Kidney (tissue), 14 donors: ENCODE results near the gene UBL5. TPM values are rescaled to one million over a fixed set of nuclear protein-coding genes. Genes with fewer than 3 reads are reported as not detected.
"Not testable (repeated sequence)": the region's sequence is repeated elsewhere in the genome, so short reads cannot be mapped to it uniquely, and the experiment has no call there.

Experiments used
- DNase-seq, 5 donors: peaks; one replicate each; pipeline ENCODE4 v3.0.0-alpha.2; 2013 to 2020
- FAIRE-seq: peaks from 2 replicates; lab custom pipeline; 2012; peaks lifted over from hg19 to GRCh38; lab: Jason Lieb, UNC
- H3K27ac ChIP-seq, 2 donors: one replicate each; pipeline ENCODE4 v1.7.0; 2013; ENCODE audit warnings: low read depth in 2 of 2, low read length in 2 of 2, inconsistent platforms in 1 of 2
- H3K27me3 ChIP-seq: one replicate; pipeline ENCODE4 v1.7.1; 2013; ENCODE audit warnings: low read length, inconsistent platforms; ENCODE audit not compliant: control insufficient read depth, insufficient read depth
- H3K36me3 ChIP-seq, 3 donors: one replicate each; pipeline versions ENCODE4 v1.7.0 to v1.7.1; 2013; ENCODE audit warnings: low read length in 3 of 3, control low read depth in 1 of 3, inconsistent platforms in 1 of 3; ENCODE audit not compliant: insufficient read depth in 3 of 3, control insufficient read depth in 2 of 3
- H3K4me1 ChIP-seq, 3 donors: one replicate each; pipeline versions ENCODE4 v1.7.0 to v1.7.1; 2013; ENCODE audit warnings: low read length in 3 of 3, inconsistent platforms in 1 of 3, low read depth in 1 of 3; ENCODE audit not compliant: control insufficient read depth in 2 of 3, insufficient read depth in 2 of 3
- H3K4me3 ChIP-seq, 3 donors: one replicate each; pipeline versions ENCODE4 v1.7.0 to v1.8.1; 2013; ENCODE audit warnings: low read length in 3 of 3, control low read depth in 1 of 3, inconsistent platforms in 1 of 3
- H3K9ac ChIP-seq, 3 donors: one replicate each; pipeline versions ENCODE4 v1.7.0 to v1.7.1; 2013; ENCODE audit warnings: low read length in 3 of 3, control low read depth in 1 of 3, inconsistent platforms in 1 of 3
- H3K9me3 ChIP-seq, 3 donors: one replicate each; pipeline versions ENCODE4 v1.7.0 to v1.7.1; 2013; ENCODE audit warnings: low read length in 3 of 3, control low read depth in 1 of 3, inconsistent platforms in 1 of 3; ENCODE audit not compliant: control insufficient read depth in 2 of 3, insufficient read depth in 1 of 3
- intact Hi-C: fragments of 100-400 bp; cut with DNase I; formaldehyde crosslinking; loops from one replicate; pipeline ENCODE4 v1.11.1; 2022
- polyA plus RNA-seq: library from polyadenylated mRNA; stranded (reverse); fragments of 350-450 nt; fragmentation: Illumina TruSeq; extraction: RNeasy Lipid Tissue Mini Kit (QIAGEN cat#74804); gene quantifications from one replicate; pipeline ENCODE4 v1.2.3, GENCODE V29; 2014; ENCODE audit warnings: low read depth, low replicate concordance; ENCODE audit not compliant: insufficient read depth
- total RNA-seq: library from RNA; stranded (reverse); fragmentation: NEBNext Ultra II Directional; extraction: Animal tissue kit (Norgen Biotek cat#: 25700); gene quantifications from one replicate; pipeline ENCODE4 v1.2.1, GENCODE V29; 2021
- TF ChIP-seq, protein P1 (sequence below): IDR thresholded peaks from 3 replicates; pipeline ENCODE4 v1.5.1; 2012; ENCODE audit warnings: mild to moderate bottlenecking, moderate library complexity, borderline replicate concordance; ENCODE audit not compliant: insufficient read depth; ENCODE audit errors: extremely low read depth
- donor health status: control.
- donor health status: control.
- donor health status: control.
- donor health status: control.
- donor health status: control.
- donor health status: DM: yes; HTN: yes; CAD: no.
- donor health status: Normal renal cell carcinoma (clear cell type).

Gene UBL5
- total and polyA plus RNA-seq, 2 donors from 2014 or later = 322 to 968 TPM

DNA sequence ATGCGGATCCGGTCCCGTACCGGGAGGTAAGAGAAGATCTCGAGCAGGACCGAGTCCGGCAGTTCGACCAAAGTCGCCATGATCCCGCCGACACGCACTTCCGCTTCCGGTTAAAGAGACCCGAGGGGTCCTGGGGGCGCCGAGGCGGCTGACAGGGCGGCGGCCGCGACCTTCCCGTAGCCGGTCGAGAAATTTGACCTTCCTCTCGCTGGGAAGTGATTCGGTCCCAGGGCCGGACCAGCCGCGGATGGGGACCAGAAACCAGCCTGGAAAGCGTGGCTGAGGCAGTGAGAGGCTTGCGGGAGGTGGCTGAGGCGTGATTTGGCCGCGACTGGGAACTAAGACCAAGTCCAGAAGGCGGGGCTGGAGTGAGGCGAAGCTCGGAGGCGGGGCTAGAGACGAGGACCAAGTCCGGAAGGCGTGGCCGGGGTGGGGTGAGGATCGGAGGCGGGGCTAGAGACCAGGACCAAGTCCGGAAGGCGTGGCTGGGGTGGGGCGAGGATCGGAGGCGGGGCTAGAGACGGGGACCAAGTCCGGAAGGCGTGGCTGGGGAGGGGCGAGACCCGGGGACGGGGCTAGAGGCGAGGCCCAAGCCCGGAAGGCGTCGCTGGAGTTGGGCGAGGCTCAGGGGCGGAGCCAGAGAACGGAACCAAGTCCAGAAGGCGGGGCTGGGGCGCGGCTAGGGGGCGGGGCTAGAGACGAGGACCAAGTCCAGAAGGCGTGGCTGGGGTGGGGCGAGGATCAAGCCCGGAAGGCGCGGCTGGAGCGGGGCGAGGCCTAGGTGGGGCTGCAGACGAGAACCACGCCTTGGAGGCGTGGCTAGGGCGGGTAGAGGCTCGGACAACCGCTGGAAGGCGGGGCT is 8.8 kb upstream of the UBL5 start, which contains the start of gene FBXL12:
Gene FBXL12, minus strand, starts transcription at position 346 of the 862 bp plus-strand sequence. Its CDS starts 266 bp downstream, at position 80.
- peak within 1 kb of the TSS; percentile 66 to 93 (median 90) for H3K4me3 ChIP-seq
- H3K27ac ChIP-seq = peak within 1 kb of the TSS; percentile 84 to 97
- no peaks in the 10 kb centered on the region for H3K9me3 ChIP-seq
- intact Hi-C loops = no loop called here
- H3K27me3 ChIP-seq = no peaks in the 10 kb centered on the region
- DNase-seq = peak; percentile 100
- TF ChIP-seq, protein P1, sequence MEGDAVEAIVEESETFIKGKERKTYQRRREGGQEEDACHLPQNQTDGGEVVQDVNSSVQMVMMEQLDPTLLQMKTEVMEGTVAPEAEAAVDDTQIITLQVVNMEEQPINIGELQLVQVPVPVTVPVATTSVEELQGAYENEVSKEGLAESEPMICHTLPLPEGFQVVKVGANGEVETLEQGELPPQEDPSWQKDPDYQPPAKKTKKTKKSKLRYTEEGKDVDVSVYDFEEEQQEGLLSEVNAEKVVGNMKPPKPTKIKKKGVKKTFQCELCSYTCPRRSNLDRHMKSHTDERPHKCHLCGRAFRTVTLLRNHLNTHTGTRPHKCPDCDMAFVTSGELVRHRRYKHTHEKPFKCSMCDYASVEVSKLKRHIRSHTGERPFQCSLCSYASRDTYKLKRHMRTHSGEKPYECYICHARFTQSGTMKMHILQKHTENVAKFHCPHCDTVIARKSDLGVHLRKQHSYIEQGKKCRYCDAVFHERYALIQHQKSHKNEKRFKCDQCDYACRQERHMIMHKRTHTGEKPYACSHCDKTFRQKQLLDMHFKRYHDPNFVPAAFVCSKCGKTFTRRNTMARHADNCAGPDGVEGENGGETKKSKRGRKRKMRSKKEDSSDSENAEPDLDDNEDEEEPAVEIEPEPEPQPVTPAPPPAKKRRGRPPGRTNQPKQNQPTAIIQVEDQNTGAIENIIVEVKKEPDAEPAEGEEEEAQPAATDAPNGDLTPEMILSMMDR = no peak
- no peaks in the 10 kb centered on the region for H3K36me3 ChIP-seq
- H3K9ac ChIP-seq = peak within 1 kb of the TSS; percentile 47 to 92 (median 84)
- H3K4me1 ChIP-seq = peaks cover 0 to 9% (median 6%) of the 10 kb centered on the region in 3 donors
- FAIRE-seq = peak; percentile 95

DNA sequence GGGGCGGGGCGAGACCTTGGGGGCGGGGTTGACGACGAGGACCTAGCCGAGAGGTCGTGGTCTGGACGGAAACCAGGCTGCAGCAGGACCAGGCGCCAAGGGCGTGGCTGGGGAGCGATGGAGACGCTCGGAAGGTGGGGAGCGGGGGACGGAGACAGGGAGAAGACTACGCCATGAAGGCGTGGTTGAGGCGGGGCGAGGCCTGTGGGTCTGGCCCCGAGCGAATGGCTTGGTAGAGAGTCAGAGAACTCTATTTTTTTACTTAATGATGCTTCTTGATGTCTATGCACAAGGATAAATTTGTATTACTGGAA is 8.2 kb upstream of the UBL5 start:
- peak overlapping the region; percentile 32 to 56 for H3K27ac ChIP-seq
- H3K9me3 ChIP-seq = no peaks in the 10 kb centered on the region
- H3K36me3 ChIP-seq = no peaks in the 10 kb centered on the region
- no peaks in the 10 kb centered on the region for H3K27me3 ChIP-seq
- DNase-seq (no peak), FAIRE-seq (no peak)
- H3K4me1 ChIP-seq = peaks cover 0 to 9% (median 6%) of the 10 kb centered on the region in 3 donors
- intact Hi-C loops = no loop called here
- H3K9ac ChIP-seq = no peak overlapping the region
- TF ChIP-seq, protein P1 = no peak
- H3K4me3 ChIP-seq = peak overlapping the region; percentile 45 to 56 (median 51)

DNA sequence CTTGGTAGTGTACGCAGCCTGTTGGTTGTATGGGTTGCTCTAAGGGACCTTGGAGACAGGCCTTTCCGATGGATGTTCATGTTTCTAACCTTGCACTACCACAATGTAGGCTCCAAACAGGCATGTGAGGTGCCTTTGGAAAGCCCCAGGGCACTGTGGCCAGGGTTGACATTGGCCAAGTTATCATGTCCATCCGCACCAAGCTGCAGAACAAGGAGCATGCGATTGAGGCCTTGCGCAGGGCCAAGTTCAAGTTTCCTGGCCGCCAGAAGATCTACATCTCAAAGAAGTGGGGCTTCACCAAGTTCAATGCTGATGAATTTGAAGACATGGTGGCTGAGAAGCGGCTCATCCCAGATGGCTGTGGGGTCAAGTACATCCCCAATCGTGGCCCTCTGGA is 7.7 kb upstream of the UBL5 start:
- H3K9me3 ChIP-seq, H3K4me1 ChIP-seq, FAIRE-seq, intact Hi-C loops, H3K9ac ChIP-seq, H3K36me3 ChIP-seq, H3K27me3 ChIP-seq: not testable (repeated sequence)
- peak overlapping the region in 1 of 2 donors; percentile 56 for H3K27ac ChIP-seq
- DNase-seq = peak in 1 of 5 donors; percentile 63
- H3K4me3 ChIP-seq = peak overlapping the region in 2 of 3 donors; percentile 51 to 56

DNA sequence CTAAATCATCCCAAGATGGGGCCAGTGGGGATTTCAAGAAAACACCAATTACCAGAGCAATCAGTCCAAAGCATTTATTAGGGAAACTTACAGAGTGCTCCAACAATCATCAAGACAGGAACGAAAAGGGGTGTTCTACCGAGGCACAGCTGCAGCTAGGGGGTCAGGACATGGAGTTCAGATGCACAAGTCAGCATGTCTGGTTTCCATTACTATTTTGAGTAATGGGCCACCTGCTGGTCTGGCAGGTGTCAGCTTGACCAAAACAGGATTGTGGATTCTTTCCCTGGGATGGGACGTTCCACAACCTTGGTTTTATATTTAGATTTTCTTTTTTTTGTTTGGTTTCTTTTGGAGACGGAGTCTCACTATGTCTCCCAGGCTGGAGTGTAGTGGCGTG is 3.9 kb upstream of the UBL5 start:
- TF ChIP-seq, protein P1 = no peak
- H3K9ac ChIP-seq = no peak overlapping the region
- H3K9me3 ChIP-seq = no peaks in the 10 kb centered on the region
- no peaks in the 10 kb centered on the region for H3K27me3 ChIP-seq
- H3K4me1 ChIP-seq = peaks cover 4 to 7% (median 4%) of the 10 kb centered on the region in 3 donors
- FAIRE-seq (no peak), DNase-seq (no peak)
- intact Hi-C loops = no loop called here
- H3K27ac ChIP-seq = no peak overlapping the region
- H3K4me3 ChIP-seq = no peak overlapping the region
- no peaks in the 10 kb centered on the region for H3K36me3 ChIP-seq
